Adrenal gland (tissue), 12 donors: ENCODE results near the gene RBM47. TPM values are rescaled to one million over a fixed set of nuclear protein-coding genes. Genes with fewer than 3 reads are reported as not detected.
A peak's percentile ranks its signal among the peaks of the same experiment; 100 is the strongest.
"Not testable (repeated sequence)": the region's sequence is repeated elsewhere in the genome, so short reads cannot be mapped to it uniquely, and the experiment has no call there.

Experiments
- DNase-seq, 7 donors: peaks; one replicate each; pipeline ENCODE4 v3.0.0-alpha.2; 2019 to 2020
- H3K27ac ChIP-seq, 5 donors: fragments of 200-600 bp; sonication (generic) in 4 of 5; 1 replicate in 3 of 5; 2 replicates in 2 of 5; pipeline versions ENCODE4 v1.5.1 to v1.8.0; 2016 to 2020; ENCODE audit warnings: mild to moderate bottlenecking in 1 of 5
- H3K27me3 ChIP-seq: fragments of 200-600 bp; 2 replicates; pipeline ENCODE4 v1.8.0; 2021
- H3K36me3 ChIP-seq, 2 donors: fragments of 200-600 bp; replicated peaks in 1 of 2; 1 replicate in 1 of 2; 2 replicates in 1 of 2; pipeline versions ENCODE4 v1.5.1 to v1.8.0; 2018 to 2022
- H3K4me1 ChIP-seq, 2 donors: fragments of 200-600 bp; replicated peaks in 1 of 2; 1 replicate in 1 of 2; 2 replicates in 1 of 2; pipeline versions ENCODE4 v1.5.1 to v1.8.0; 2018 to 2021
- H3K4me3 ChIP-seq, 4 donors: fragments of 200-600 bp; sonication (generic) in 3 of 4; one replicate each; pipeline ENCODE4 v1.5.1; 2016 to 2018
- H3K9me3 ChIP-seq, 3 donors: fragments of 200-600 bp; sonication (generic) in 1 of 3; replicated peaks in 1 of 3; 1 replicate in 2 of 3; 2 replicates in 1 of 3; pipeline versions ENCODE4 v1.5.1 to v1.8.0; 2016 to 2021
- POLR2A ChIP-seq, 2 donors: fragments of 450-650 bp; IDR thresholded peaks; one replicate each; pipeline ENCODE4 v1.6.1; 2017; ENCODE audit warnings: antibody characterized with exemption in 2 of 2, mild to moderate bottlenecking in 2 of 2, moderate library complexity in 1 of 2
- WGBS, 4 donors: extraction: QIAGEN DNeasy Blood & Tissue Kit in 2 of 4; methylation state at CpG; one replicate each; pipeline versions ENCODE4 v1.1.5 to v1.1.7; 2013 to 2017; 5-methylcytosine and 5-hydroxymethylcytosine counted together
- intact Hi-C, 2 donors: fragments of 100-400 bp; cut with DNase I; formaldehyde crosslinking; loops; one replicate each; pipeline versions ENCODE4 v1.14.1 to v1.15.0; 2022 to 2023
- polyA plus RNA-seq, 3 donors: library from polyadenylated mRNA; stranded (reverse); fragments of 200-250 nt in 2 of 3; fragments of 350-450 nt in 1 of 3; fragmentation: Illumina TruSeq in 1 of 3; extraction: RNeasy Lipid Tissue Mini Kit (QIAGEN cat#74804) in 1 of 3; gene quantifications; one replicate each; pipeline ENCODE4 v1.2.3, GENCODE V29; 2013 to 2014
- total RNA-seq, 9 donors: library from RNA; depleted of rRNA in 4 of 9; stranded (reverse); fragments of >200 nt in 4 of 9; fragments of 120-200 nt in 1 of 9; fragmentation: NEBNext Ultra II Directional in 1 of 9; extraction: Animal tissue kit (Norgen Biotek cat#: 25700) in 1 of 9; gene quantifications; one replicate each; pipeline versions ENCODE4 v1.1.0 to v1.2.4, GENCODE V29; 2013 to 2023
- TF ChIP-seq, protein P1 (sequence below), 6 experiments: fragments of 450-650 bp in 4 of 6; fragments of 200-600 bp in 2 of 6; sonication (generic) in 1 of 6; IDR thresholded peaks; 1 replicate in 5 of 6; 2 replicates in 1 of 6; pipeline versions ENCODE4 v1.5.1 to v1.8.0; 2016 to 2021; ENCODE audit warnings: antibody characterized with exemption in 6 of 6, mild to moderate bottlenecking in 2 of 6, moderate library complexity in 1 of 6
- donor health status: healthy with polysubstance abuse.
- donor health status: Bipolar disorder and iron deficiency.
- donor health status: DM: yes; HTN: yes; CAD: no.
- donor health status: DM: no; HTN: no; CAD: no.
- donor health status: DM: no; HTN: no; CAD: no.
- donor health status: DM: yes; HTN: yes; CAD: no.

RBM47 gene
- total and polyA plus RNA-seq, 12 donors: 25.7 to 370 (median 155) TPM

GRCh38 chr4:40564004-40564403 is 65.7 kb downstream of the RBM47 start:
- peak overlapping the region; percentile 32 to 85 (median 58) for H3K27ac ChIP-seq
- peak in 1 of 2 donors; percentile 9 for TF ChIP-seq POLR2A (IDR thresholded peaks at IDR 0.05)
- TF ChIP-seq, protein P1, sequence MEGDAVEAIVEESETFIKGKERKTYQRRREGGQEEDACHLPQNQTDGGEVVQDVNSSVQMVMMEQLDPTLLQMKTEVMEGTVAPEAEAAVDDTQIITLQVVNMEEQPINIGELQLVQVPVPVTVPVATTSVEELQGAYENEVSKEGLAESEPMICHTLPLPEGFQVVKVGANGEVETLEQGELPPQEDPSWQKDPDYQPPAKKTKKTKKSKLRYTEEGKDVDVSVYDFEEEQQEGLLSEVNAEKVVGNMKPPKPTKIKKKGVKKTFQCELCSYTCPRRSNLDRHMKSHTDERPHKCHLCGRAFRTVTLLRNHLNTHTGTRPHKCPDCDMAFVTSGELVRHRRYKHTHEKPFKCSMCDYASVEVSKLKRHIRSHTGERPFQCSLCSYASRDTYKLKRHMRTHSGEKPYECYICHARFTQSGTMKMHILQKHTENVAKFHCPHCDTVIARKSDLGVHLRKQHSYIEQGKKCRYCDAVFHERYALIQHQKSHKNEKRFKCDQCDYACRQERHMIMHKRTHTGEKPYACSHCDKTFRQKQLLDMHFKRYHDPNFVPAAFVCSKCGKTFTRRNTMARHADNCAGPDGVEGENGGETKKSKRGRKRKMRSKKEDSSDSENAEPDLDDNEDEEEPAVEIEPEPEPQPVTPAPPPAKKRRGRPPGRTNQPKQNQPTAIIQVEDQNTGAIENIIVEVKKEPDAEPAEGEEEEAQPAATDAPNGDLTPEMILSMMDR (IDR thresholded peaks at IDR 0.05): no peak
- no peak overlapping the region for H3K4me3 ChIP-seq
- whole genome bisulfite sequencing, 4 donors: 36 to 52% (median 45%) methylated on average over 3 of the region's 3 CpGs
- H3K4me1 ChIP-seq: peaks cover 70 to 88% of the 10 kb centered on the region in 2 donors
- peak in 5 of 7 donors; percentile 52 to 72 (median 63) for DNase-seq
- no peaks in the 10 kb centered on the region for H3K36me3 ChIP-seq
- intact Hi-C loops: no loop called here
- no peaks in the 10 kb centered on the region for H3K9me3 ChIP-seq
- H3K27me3 ChIP-seq: no peaks in the 10 kb centered on the region

GRCh38 chr4:40563401-40563800 is 66.3 kb downstream of the RBM47 start:
- Histone ChIP-seq H3K4me3 (no peak overlapping the region), H3K4me1 (peaks cover 76 to 94% of the 10 kb centered on the region in 2 donors), H3K9me3 (no peaks in the 10 kb centered on the region), H3K27me3 (no peaks in the 10 kb centered on the region), H3K27ac (peak overlapping the region; percentile 51 to 85 (median 62)), H3K36me3 (no peaks in the 10 kb centered on the region)
- intact Hi-C loops: no loop called here
- TF ChIP-seq, protein P1 (IDR thresholded peaks at IDR 0.05): no peak
- TF ChIP-seq POLR2A (IDR thresholded peaks at IDR 0.05): no peak
- WGBS, 4 donors: 56 to 79% (median 70%) methylated on average over 4 of the region's 4 CpGs
- no peak for DNase-seq

DNA sequence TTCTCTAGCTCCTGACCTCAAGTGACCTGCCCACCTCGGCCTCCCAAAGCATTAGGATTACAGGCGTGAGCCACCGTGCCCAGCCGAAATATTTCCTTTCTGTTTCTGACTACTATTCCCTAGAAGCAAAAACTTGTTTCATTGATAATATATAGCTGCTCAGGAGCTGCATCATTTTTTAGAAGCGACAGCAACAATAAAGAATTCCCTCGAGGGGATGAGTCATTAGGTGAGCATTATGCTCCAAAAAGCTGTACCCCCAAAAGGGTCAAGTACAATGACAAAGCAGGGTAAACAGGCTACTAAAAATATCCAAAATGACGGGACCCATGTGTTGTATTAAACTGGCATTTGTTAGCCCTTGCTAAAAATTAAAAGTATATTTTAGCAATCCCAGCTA is 67.0 kb downstream of the RBM47 start:
- no peaks in the 10 kb centered on the region for H3K9me3 ChIP-seq
- H3K36me3 ChIP-seq: no peaks in the 10 kb centered on the region
- no peak for TF ChIP-seq POLR2A (IDR thresholded peaks at IDR 0.05)
- TF ChIP-seq, protein P1 (IDR thresholded peaks at IDR 0.05): no peak
- H3K27ac ChIP-seq: peak overlapping the region in 4 of 5 donors; percentile 51 to 85 (median 71)
- WGBS, 4 donors: 63 to 73% (median 68%) methylated on average over 7 of the region's 7 CpGs
- intact Hi-C loops: no loop called here
- no peak overlapping the region for H3K4me3 ChIP-seq
- H3K27me3 ChIP-seq: no peaks in the 10 kb centered on the region
- H3K4me1 ChIP-seq: peaks cover 84 to 96% of the 10 kb centered on the region in 2 donors
- no peak for DNase-seq

- Histone ChIP-seq H3K9me3 (no peaks in the 10 kb centered on the region), H3K36me3 (no peaks in the 10 kb centered on the region), H3K27ac (peak overlapping the region in 4 of 5 donors; percentile 51 to 85 (median 71)), H3K27me3 (no peaks in the 10 kb centered on the region), H3K4me3 (no peak overlapping the region), H3K4me1 (peaks cover 88 to 96% of the 10 kb centered on the region in 2 donors)
- no peak for DNase-seq
- intact Hi-C loops: no loop called here
- WGBS, 4 donors: 64 to 85% (median 78%) methylated on average over 6 of the region's 6 CpGs
- no peak for TF ChIP-seq POLR2A (IDR thresholded peaks at IDR 0.05)
- TF ChIP-seq, protein P1 (IDR thresholded peaks at IDR 0.05): no peak
Measured at GRCh38 chr4:40562208-40562607, 67.5 kb downstream of the RBM47 start.

GRCh38 chr4:40561543-40562177 is 68.0 kb downstream of the RBM47 start:
- H3K27me3 ChIP-seq, H3K9me3 ChIP-seq, H3K4me3 ChIP-seq, DNase-seq, intact Hi-C loops, H3K36me3 ChIP-seq: not testable (repeated sequence)
- H3K4me1 ChIP-seq: peaks cover 87 to 92% of the 10 kb centered on the region in 2 donors
- H3K27ac ChIP-seq: peak overlapping the region; percentile 32 to 85 (median 62)
- WGBS, 4 donors: 81 to 94% (median 89%) methylated on average over 7 of the region's 7 CpGs
